ENCODE results near the gene GPRASP1. TPM values are rescaled to one million over a fixed set of nuclear protein-coding genes. Genes with fewer than 3 reads are reported as not detected.

GPRASP1 gene
- total and polyA plus RNA-seq, 2 of the 13 experiments (the other 11 are each of a cell fraction or from before 2014, with no cell fraction given), result 0.38 to 1.4 TPM

DNA sequence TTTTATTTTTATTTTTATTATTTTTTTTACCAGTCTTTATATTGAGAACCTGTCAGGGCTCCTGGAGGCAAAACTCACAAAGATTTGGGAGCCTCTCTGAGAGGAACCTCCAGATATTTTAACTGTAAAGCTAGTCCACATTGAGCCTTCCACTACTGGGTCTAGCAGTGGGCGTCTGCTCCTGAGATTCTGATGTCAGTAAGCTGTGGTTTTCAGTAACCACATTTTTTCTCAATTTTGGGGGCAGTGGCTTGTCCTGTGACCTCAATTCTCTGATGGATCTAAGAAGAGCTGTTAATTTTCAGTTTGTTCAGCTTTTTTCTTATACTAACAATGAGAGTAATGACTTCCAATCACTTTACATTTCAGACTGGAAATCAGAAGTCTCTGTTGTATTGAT, 23.6 kb upstream of the GPRASP1 start:
- intact Hi-C loops (cut with micrococcal nuclease; ENCODE audit: unreplicated experiment), result no loop called here
- no peak for ATAC-seq
- no TSS peak for BruUV-seq (replicated peaks)
- DNase-seq (ENCODE audit: low spot score), result no peak
- 88% methylated on average over 1 of the region's 1 CpG for WGBS (ENCODE audit: low lambda C conversion rate)
- no peak overlapping the region for H2AFZ ChIP-seq (ENCODE audit: low read length)
- H3K9ac ChIP-seq (ENCODE audit: insufficient read depth, low read depth, low read length), result no peak overlapping the region
- no peaks in the 10 kb centered on the region for H3K27me3 ChIP-seq (ENCODE audit: control insufficient read depth in 1 of 2, insufficient read depth in 2 of 2, low read length in 2 of 2)
- H3K79me2 ChIP-seq (ENCODE audit: insufficient read depth, low read length), result no peaks in the 10 kb centered on the region
- H3K9me3 ChIP-seq (ENCODE audit: low read length), result no peaks in the 10 kb centered on the region
- TF ChIP-seq ZNF782 (CRISPR knock-in tag; IDR thresholded peaks at IDR 0.05; ENCODE audit: borderline replicate concordance) (no peak), ZNF30 (CRISPR knock-in tag; IDR thresholded peaks at IDR 0.05) (no peak), ZNF550 (CRISPR knock-in tag; IDR thresholded peaks at IDR 0.05; ENCODE audit: borderline replicate concordance) (no peak), ZNF614 (CRISPR knock-in tag; IDR thresholded peaks at IDR 0.05; ENCODE audit: borderline replicate concordance) (no peak)
- TF ChIP-seq, protein P1, sequence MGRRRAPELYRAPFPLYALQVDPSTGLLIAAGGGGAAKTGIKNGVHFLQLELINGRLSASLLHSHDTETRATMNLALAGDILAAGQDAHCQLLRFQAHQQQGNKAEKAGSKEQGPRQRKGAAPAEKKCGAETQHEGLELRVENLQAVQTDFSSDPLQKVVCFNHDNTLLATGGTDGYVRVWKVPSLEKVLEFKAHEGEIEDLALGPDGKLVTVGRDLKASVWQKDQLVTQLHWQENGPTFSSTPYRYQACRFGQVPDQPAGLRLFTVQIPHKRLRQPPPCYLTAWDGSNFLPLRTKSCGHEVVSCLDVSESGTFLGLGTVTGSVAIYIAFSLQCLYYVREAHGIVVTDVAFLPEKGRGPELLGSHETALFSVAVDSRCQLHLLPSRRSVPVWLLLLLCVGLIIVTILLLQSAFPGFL (CRISPR knock-in tag; IDR thresholded peaks at IDR 0.05), result no peak
- no peaks in the 10 kb centered on the region for H3K4me1 ChIP-seq (ENCODE audit: insufficient read depth, low read length)
- no peaks in the 10 kb centered on the region; a peak in 1 of 5 replicates for H3K36me3 ChIP-seq (replicated peaks in 1 of 2; ENCODE audit: control insufficient read depth in 1 of 2, insufficient read depth in 2 of 2, low read length in 2 of 2)
- in situ Hi-C loops (cut with HindIII; ENCODE audit: extremely low pct_ligation_motif_present, low pct_unique_long_range_greater_than_20kb), result no loop called here
- ChIA-PET POLR2A (no interaction called here), CTCF (ENCODE audit: low intra/inter-chr PET ratio, low total read pairs) (no interaction called here)
- H4K20me1 ChIP-seq (ENCODE audit: insufficient read depth, low read length), result no peaks in the 10 kb centered on the region
- no peak overlapping the region for H3K4me2 ChIP-seq (ENCODE audit: low read depth, low read length)
- no peak for FAIRE-seq
- H3K4me3 ChIP-seq (replicated peaks in 1 of 3; ENCODE audit: insufficient read depth in 1 of 3, low read depth in 2 of 3, low read length in 3 of 3), result no peak overlapping the region
- no peak overlapping the region for H3K27ac ChIP-seq (ENCODE audit: extremely low read length, insufficient read depth, low read length)

DNA sequence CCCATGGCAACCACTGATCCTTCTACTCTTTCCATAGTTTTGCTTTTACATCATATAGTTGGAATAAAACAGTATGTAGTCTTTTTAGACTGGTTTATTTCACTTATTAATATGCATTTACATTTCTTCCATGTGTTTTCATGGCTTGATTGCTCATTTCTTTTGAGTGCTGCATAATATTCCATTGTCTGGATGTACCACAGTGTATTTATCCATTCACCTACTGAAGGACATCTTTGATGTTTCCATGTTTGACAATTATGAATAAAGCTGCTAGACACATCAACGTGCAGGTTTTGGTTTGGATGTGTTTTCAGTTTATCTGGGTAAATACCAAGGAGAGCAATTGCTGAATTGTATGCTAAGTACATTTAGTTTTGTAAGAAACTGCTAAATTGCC, 13.7 kb upstream of the GPRASP1 start:
- CTCF ChIA-PET (ENCODE audit: low intra/inter-chr PET ratio, low total read pairs), result no interaction called here
- in situ Hi-C loops (cut with HindIII; ENCODE audit: extremely low pct_ligation_motif_present, low pct_unique_long_range_greater_than_20kb), result no loop called here
- no peak overlapping the region for H3K4me3 ChIP-seq (replicated peaks in 1 of 3; ENCODE audit: insufficient read depth in 1 of 3, low read depth in 2 of 3, low read length in 3 of 3)
- no peaks in the 10 kb centered on the region for H3K79me2 ChIP-seq (ENCODE audit: insufficient read depth, low read length)
- POLR2A ChIA-PET, result no interaction called here
- FAIRE-seq, result no peak
- H3K27ac ChIP-seq (ENCODE audit: extremely low read length, insufficient read depth, low read length), result no peak overlapping the region
- ATAC-seq, result no peak
- no peak overlapping the region for H3K9ac ChIP-seq (ENCODE audit: insufficient read depth, low read depth, low read length)
- BruUV-seq (replicated peaks), result no TSS peak
- H3K36me3 ChIP-seq (replicated peaks in 1 of 2; ENCODE audit: control insufficient read depth in 1 of 2, insufficient read depth in 2 of 2, low read length in 2 of 2), result no peaks in the 10 kb centered on the region
- no peak for TF ChIP-seq TBX2 (CRISPR knock-in tag; IDR thresholded peaks at IDR 0.05; ENCODE audit: borderline replicate concordance)
- no peak for TF ChIP-seq ZKSCAN1 (IDR thresholded peaks at IDR 0.05; ENCODE audit: low read length)
- TF ChIP-seq TCF12 (IDR thresholded peaks at IDR 0.05), result no peak
- TF ChIP-seq TCF12 (CRISPR knock-in tag; IDR thresholded peaks at IDR 0.05), result no peak
- no peak for TF ChIP-seq ZNF530 (CRISPR knock-in tag; IDR thresholded peaks at IDR 0.05; ENCODE audit: low read depth)
- no peak for TF ChIP-seq MED13 (CRISPR knock-in tag; IDR thresholded peaks at IDR 0.05)
- TF ChIP-seq ARHGAP35 (CRISPR knock-in tag; IDR thresholded peaks at IDR 0.05; ENCODE audit: borderline replicate concordance), result no peak
- TF ChIP-seq ZFAT (CRISPR knock-in tag; conservative IDR thresholded peaks at IDR 0.05), result no peak
- TF ChIP-seq SNAI1 (CRISPR knock-in tag; IDR thresholded peaks at IDR 0.05; ENCODE audit: borderline replicate concordance), result no peak
- TF ChIP-seq ELF3 (CRISPR knock-in tag; IDR thresholded peaks at IDR 0.05), result no peak
- no peak for TF ChIP-seq JUNB (CRISPR knock-in tag; IDR thresholded peaks at IDR 0.05; ENCODE audit: borderline replicate concordance)
- no peak for TF ChIP-seq ZNF496 (CRISPR knock-in tag; IDR thresholded peaks at IDR 0.05; ENCODE audit: insufficient replicate concordance)
- TF ChIP-seq MYNN (CRISPR knock-in tag; IDR thresholded peaks at IDR 0.05; ENCODE audit: low read depth), result no peak
- no peaks in the 10 kb centered on the region for H4K20me1 ChIP-seq (ENCODE audit: insufficient read depth, low read length)
- no peaks in the 10 kb centered on the region for H3K9me3 ChIP-seq (ENCODE audit: low read length)
- 100% methylated on average over 1 of the region's 1 CpG for WGBS (ENCODE audit: low lambda C conversion rate)
- intact Hi-C loops (cut with micrococcal nuclease; ENCODE audit: unreplicated experiment), result no loop called here
- no peak overlapping the region for H3K4me2 ChIP-seq (ENCODE audit: low read depth, low read length)
- no peaks in the 10 kb centered on the region for H3K4me1 ChIP-seq (ENCODE audit: insufficient read depth, low read length)
- H3K27me3 ChIP-seq (ENCODE audit: control insufficient read depth in 1 of 2, insufficient read depth in 2 of 2, low read length in 2 of 2), result no peaks in the 10 kb centered on the region
- H2AFZ ChIP-seq (ENCODE audit: low read length), result no peak overlapping the region
- DNase-seq (ENCODE audit: low spot score), result no peak
